Measurements from ENCODE around the gene NUDT16L1. TPM values are rescaled to one million over a fixed set of nuclear protein-coding genes. Genes with fewer than 3 reads are reported as not detected.

Gene NUDT16L1
- total RNA-seq, 1 experiment from 2014 or later, result 21.8 TPM

GRCh38 chr16:4689864-4690704, 3.3 kb upstream of the NUDT16L1 start:
- H3K27me3 Mint-ChIP-seq (ENCODE audit: insufficient read depth, unreplicated experiment), result no peaks in the 10 kb centered on the region
- H3K36me3 Mint-ChIP-seq (ENCODE audit: insufficient read depth, unreplicated experiment), result peaks cover 77% of the 10 kb centered on the region
- DNase-seq (ENCODE audit: unreplicated experiment), result no peak
- H3K9me3 Mint-ChIP-seq (ENCODE audit: unreplicated experiment), result no peaks in the 10 kb centered on the region
- H3K4me3 Mint-ChIP-seq (ENCODE audit: unreplicated experiment), result no peak overlapping the region
- no peak for TF ChIP-seq CTCF (IDR thresholded peaks at IDR 0.05; ENCODE audit: unreplicated experiment)
- POLR2A ChIA-PET, result interaction anchor here (0.7 to 1.3 kb wide), 2 partner anchors 10 to 31 kb away, joined by 3 to 6 read pairs; no protein-coding TSS in a partner anchor
- H3K27ac Mint-ChIP-seq (ENCODE audit: low read depth, unreplicated experiment), result no peak overlapping the region
- peaks cover 5% of the 10 kb centered on the region for H3K4me1 Mint-ChIP-seq (ENCODE audit: insufficient read depth, unreplicated experiment)
- intact Hi-C loops (cut with micrococcal nuclease), result loop anchor here (5.0 kb wide), 1 partner anchor 267 kb away; the partner anchor contains the start of gene SEC14L5
- no TSS peak for BruUV-seq (replicated peaks)
- CTCF ChIA-PET, result no interaction called here

- no peak for DNase-seq (ENCODE audit: unreplicated experiment)
- ChIA-PET CTCF (interaction anchor here (1.9 kb wide), 1 partner anchor 8 kb away, joined by 7 read pairs; no protein-coding TSS in a partner anchor), POLR2A (interaction anchor here (1.1 kb wide), 1 partner anchor 11 kb away, joined by 5 read pairs; no protein-coding TSS in a partner anchor)
- intact Hi-C loops (cut with micrococcal nuclease), result loop anchor here (5.0 kb wide), 1 partner anchor 266 kb away; the partner anchor contains the start of gene SEC14L5
- no TSS peak for BruUV-seq (replicated peaks)
- peak overlapping the region; percentile 53 for H3K4me3 Mint-ChIP-seq (ENCODE audit: unreplicated experiment)
- H3K4me1 Mint-ChIP-seq (ENCODE audit: insufficient read depth, unreplicated experiment), result peaks cover 5% of the 10 kb centered on the region
- TF ChIP-seq CTCF (IDR thresholded peaks at IDR 0.05; ENCODE audit: unreplicated experiment), result no peak
- no peaks in the 10 kb centered on the region for H3K27me3 Mint-ChIP-seq (ENCODE audit: insufficient read depth, unreplicated experiment)
- no peaks in the 10 kb centered on the region for H3K9me3 Mint-ChIP-seq (ENCODE audit: unreplicated experiment)
- H3K27ac Mint-ChIP-seq (ENCODE audit: low read depth, unreplicated experiment), result no peak overlapping the region
- H3K36me3 Mint-ChIP-seq (ENCODE audit: insufficient read depth, unreplicated experiment), result peaks cover 78% of the 10 kb centered on the region
Observed at GRCh38 chr16:4690946-4691665, 2.3 kb upstream of the NUDT16L1 start.

- no TSS peak for BruUV-seq (replicated peaks)
- Mint-ChIP-seq H3K27me3 (ENCODE audit: insufficient read depth, unreplicated experiment) (no peaks in the 10 kb centered on the region), H3K36me3 (ENCODE audit: insufficient read depth, unreplicated experiment) (peaks cover 77% of the 10 kb centered on the region), H3K27ac (ENCODE audit: low read depth, unreplicated experiment) (no peak overlapping the region), H3K4me1 (ENCODE audit: insufficient read depth, unreplicated experiment) (peaks cover 5% of the 10 kb centered on the region), H3K9me3 (ENCODE audit: unreplicated experiment) (no peaks in the 10 kb centered on the region), H3K4me3 (ENCODE audit: unreplicated experiment) (peak overlapping the region; percentile 75)
- DNase-seq (ENCODE audit: unreplicated experiment), result no peak
- TF ChIP-seq CTCF (IDR thresholded peaks at IDR 0.05; ENCODE audit: unreplicated experiment), result no peak
- ChIA-PET CTCF (interaction anchor here (0.6 to 1.9 kb wide), 2 partner anchors 8 to 9 kb away, joined by 4 to 7 read pairs; no protein-coding TSS in a partner anchor), POLR2A (interaction anchor here (1.1 to 3.3 kb wide), 3 partner anchors 11 to 76 kb away, joined by 3 to 30 read pairs (median 5); no protein-coding TSS in a partner anchor)
- intact Hi-C loops (cut with micrococcal nuclease), result loop anchor here (5.0 kb wide), 1 partner anchor 265 kb away; the partner anchor contains the start of gene SEC14L5
Observed at GRCh38 chr16:4691666-4692412, 1.5 kb upstream of the NUDT16L1 start.

Measured in MCF 10A (cell line).